K562 (cell line): ENCODE data around the gene HEMGN. TPM values are rescaled to one million over a fixed set of nuclear protein-coding genes. Genes with fewer than 3 reads are reported as not detected.

Experiments
- CBX2 ChIP-seq: fragments of 200-600 bp; sonication (generic); IDR thresholded peaks from one replicate; pipeline ENCODE4 v1.6.1; 2012; ENCODE audit warnings: mild to moderate bottlenecking, low read length, inconsistent platforms; ENCODE audit not compliant: insufficient read depth, poor library complexity, severe bottlenecking
- EGR1 ChIP-seq: fragments of 450-650 bp; conservative IDR thresholded peaks from 2 replicates; pipeline ENCODE4 v1.6.1; 2017; ENCODE audit warnings: mild to moderate bottlenecking
- ERF ChIP-seq: fragments of 450-650 bp; formaldehyde crosslinking; IDR thresholded peaks from 2 replicates; pipeline ENCODE4 v1.4.0; 2020; ENCODE audit warnings: mild to moderate bottlenecking, mixed read lengths
- ETV5 ChIP-seq: sonication (generic); formaldehyde crosslinking; IDR thresholded peaks from 2 replicates; pipeline ENCODE4 v1.4.0; 2020; ENCODE audit warnings: low read depth, mild to moderate bottlenecking, missing genetic modification reagents
- FOXA3 ChIP-seq, 2 experiments: fragments of 450-650 bp in 1 of 2; sonication (generic) in 1 of 2; formaldehyde crosslinking; IDR thresholded peaks in 1 of 2; conservative IDR thresholded peaks in 1 of 2; 2 replicates each; pipeline versions ENCODE4 v1.4.0 to v1.8.0; 2020 to 2022; ENCODE audit warnings: mild to moderate bottlenecking in 2 of 2, missing genetic modification reagents in 1 of 2
- FOXJ2 ChIP-seq: fragments of 200-800 bp; sonication (Bioruptor generic); IDR thresholded peaks from 2 replicates; pipeline ENCODE4 v1.6.1; 2016; ENCODE audit warnings: missing genetic modification characterization, missing compliant biosample characterization
- JUN ChIP-seq, 2 experiments: sonication (generic) in 1 of 2; formaldehyde crosslinking in 1 of 2; IDR thresholded peaks; 2 replicates each; pipeline versions ENCODE4 v1.6.1 to v1.8.0; 2012 to 2022; ENCODE audit warnings: borderline replicate concordance in 2 of 2, mild to moderate bottlenecking in 2 of 2, improper control_type of control experiment in 1 of 2, low read depth in 1 of 2, low read length in 1 of 2, missing genetic modification reagents in 1 of 2
- KLF13 ChIP-seq: fragments of 450-650 bp; IDR thresholded peaks from 2 replicates; pipeline ENCODE4 v1.6.1; 2016; ENCODE audit warnings: missing genetic modification characterization, low read depth, mild to moderate bottlenecking, missing compliant biosample characterization, moderate library complexity, borderline replicate concordance
- NR2C2 ChIP-seq, 2 experiments: fragments of 200-800 bp in 1 of 2; sonication (Bioruptor generic) in 1 of 2; sonication (generic) in 1 of 2; formaldehyde crosslinking in 1 of 2; IDR thresholded peaks; 2 replicates each; pipeline versions ENCODE4 v1.6.1 to v1.8.0; 2016 to 2022; ENCODE audit warnings: mild to moderate bottlenecking in 1 of 2, missing compliant biosample characterization in 1 of 2, missing genetic modification characterization in 1 of 2, missing genetic modification reagents in 1 of 2
- SREBF2 ChIP-seq: sonication (generic); formaldehyde crosslinking; IDR thresholded peaks from 2 replicates; pipeline ENCODE4 v1.4.0; 2020; ENCODE audit warnings: mild to moderate bottlenecking, missing genetic modification reagents
- SRF ChIP-seq, 2 experiments: fragments of 250-450, 450-650 bp in 1 of 2; sonication (Bioruptor Pico) in 1 of 2; sonication (generic) in 1 of 2; formaldehyde crosslinking; IDR thresholded peaks; 2 replicates each; pipeline versions ENCODE4 v1.5.0 to v1.5.1; 2020 to 2022; ENCODE audit warnings: mild to moderate bottlenecking in 1 of 2, missing genetic modification reagents in 1 of 2
- TRIM24 ChIP-seq, 2 experiments: fragments of 450-650 bp; IDR thresholded peaks; 2 replicates each; pipeline ENCODE4 v1.6.1; 2016
- ZNF274 ChIP-seq: IDR thresholded peaks from 2 replicates; pipeline ENCODE4 v1.6.1; 2011; ENCODE audit warnings: low read depth, mild to moderate bottlenecking, low read length, moderate library complexity, borderline replicate concordance
- polyA plus RNA-seq, 8 experiments: library from polyadenylated mRNA; depleted of rRNA in 4 of 8; stranded (reverse) in 5 of 8; unstranded in 3 of 8; fragments of >200 nt; fragmentation: Nextera tagmentation in 2 of 8; fragmentation: Illumina TruSeq in 1 of 8; extraction: Ambion mirVana in 2 of 8; extraction: Trizol in 1 of 8; gene quantifications; 2 replicates each; pipeline versions ENCODE4 v1.2.1 to v1.2.3, GENCODE V29; 2011 to 2014; ENCODE audit warnings: inconsistent platforms in 1 of 8, missing spikeins in 1 of 8
- total RNA-seq, 7 experiments: library from RNA; depleted of rRNA in 6 of 7; stranded (reverse); fragments of >200 nt in 6 of 7; fragmentation: Illumina TruSeq in 2 of 7; extraction: Trizol in 2 of 7; gene quantifications; 2 replicates each; pipeline versions ENCODE4 v1.2.1 to v1.2.3, GENCODE V29; 2011 to 2021; ENCODE audit warnings: low replicate concordance in 1 of 7
- TF ChIP-seq, protein P1 (sequence below): conservative IDR thresholded peaks from 2 replicates; pipeline ENCODE4 v1.6.1; 2011; ENCODE audit warnings: low read depth, mild to moderate bottlenecking, low read length; ENCODE audit not compliant: control insufficient read depth
- TF ChIP-seq, protein P2 (sequence below), 2 experiments: fragments of 450-650 bp; IDR thresholded peaks; 2 replicates each; pipeline ENCODE4 v1.6.1; 2016
- TF ChIP-seq, protein P3 (sequence below): sonication (generic); formaldehyde crosslinking; IDR thresholded peaks from 2 replicates; pipeline ENCODE4 v1.8.0; 2022; ENCODE audit warnings: mild to moderate bottlenecking, missing genetic modification reagents
- TF ChIP-seq, protein P4 (sequence below): fragments of 450-650 bp; IDR thresholded peaks from 2 replicates; pipeline ENCODE4 v1.6.1; 2016; ENCODE audit warnings: missing biosample characterization, missing genetic modification characterization
- TF ChIP-seq, protein P5 (sequence below): fragments of 200-400 bp; formaldehyde crosslinking; IDR thresholded peaks from 2 replicates; pipeline ENCODE4 v1.6.1; 2017; ENCODE audit warnings: mild to moderate bottlenecking, low read depth, low read length, moderate library complexity

Gene HEMGN
- total and polyA plus RNA-seq, 9 of the 15 experiments (the other 6 are each of a cell fraction or from before 2014, with no cell fraction given) = 56.3 to 258 (median 137) TPM

DNA sequence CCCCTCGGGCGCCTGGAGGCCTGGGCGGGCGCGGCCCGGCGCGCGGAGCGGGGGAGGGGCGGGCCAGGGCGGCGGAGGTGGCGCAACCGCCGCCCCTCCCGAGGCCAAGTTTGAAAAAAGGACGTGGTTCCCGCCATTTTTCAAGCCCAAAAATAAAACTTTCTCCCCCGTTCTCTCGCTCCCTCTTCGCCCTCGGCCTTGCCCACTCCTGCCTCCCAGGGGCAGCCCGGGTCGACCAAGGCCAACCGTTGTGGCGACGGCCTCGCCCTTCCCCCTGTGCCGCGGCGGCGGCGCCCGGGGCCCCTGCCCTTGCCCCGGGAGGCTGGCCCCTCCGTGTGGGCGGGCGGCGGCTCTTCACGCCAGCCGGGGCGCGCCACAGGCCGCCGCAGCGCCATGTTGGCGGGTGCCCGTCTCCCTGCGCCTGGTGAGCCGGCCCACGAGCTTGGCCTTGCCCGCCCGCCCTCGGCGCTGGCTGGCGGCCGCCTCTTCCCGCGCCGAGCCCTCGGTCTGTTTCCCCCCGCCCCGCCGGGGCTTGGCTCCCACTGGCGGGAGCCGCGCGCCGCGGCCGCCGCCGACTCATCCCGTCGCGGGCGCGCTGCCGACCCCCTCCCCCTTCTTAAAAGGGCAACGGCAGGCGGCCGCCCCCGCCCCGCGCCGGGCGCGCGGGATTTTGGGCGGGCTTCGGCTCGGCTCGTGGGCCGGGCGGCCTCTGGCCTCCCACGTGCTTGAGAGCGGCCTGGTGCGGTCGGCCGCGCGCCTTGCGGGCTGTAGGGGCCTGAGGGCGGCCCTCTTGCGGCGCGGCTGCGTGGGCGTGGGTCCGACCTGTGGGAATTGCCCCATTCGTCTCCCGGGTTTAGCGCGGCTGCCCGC is 46.5 kb upstream of the HEMGN start (continued):
- TF ChIP-seq, protein P1, sequence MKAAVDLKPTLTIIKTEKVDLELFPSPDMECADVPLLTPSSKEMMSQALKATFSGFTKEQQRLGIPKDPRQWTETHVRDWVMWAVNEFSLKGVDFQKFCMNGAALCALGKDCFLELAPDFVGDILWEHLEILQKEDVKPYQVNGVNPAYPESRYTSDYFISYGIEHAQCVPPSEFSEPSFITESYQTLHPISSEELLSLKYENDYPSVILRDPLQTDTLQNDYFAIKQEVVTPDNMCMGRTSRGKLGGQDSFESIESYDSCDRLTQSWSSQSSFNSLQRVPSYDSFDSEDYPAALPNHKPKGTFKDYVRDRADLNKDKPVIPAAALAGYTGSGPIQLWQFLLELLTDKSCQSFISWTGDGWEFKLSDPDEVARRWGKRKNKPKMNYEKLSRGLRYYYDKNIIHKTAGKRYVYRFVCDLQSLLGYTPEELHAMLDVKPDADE = peak; percentile 44; the same call in 1 of the 2 replicates
- TF ChIP-seq, protein P2, sequence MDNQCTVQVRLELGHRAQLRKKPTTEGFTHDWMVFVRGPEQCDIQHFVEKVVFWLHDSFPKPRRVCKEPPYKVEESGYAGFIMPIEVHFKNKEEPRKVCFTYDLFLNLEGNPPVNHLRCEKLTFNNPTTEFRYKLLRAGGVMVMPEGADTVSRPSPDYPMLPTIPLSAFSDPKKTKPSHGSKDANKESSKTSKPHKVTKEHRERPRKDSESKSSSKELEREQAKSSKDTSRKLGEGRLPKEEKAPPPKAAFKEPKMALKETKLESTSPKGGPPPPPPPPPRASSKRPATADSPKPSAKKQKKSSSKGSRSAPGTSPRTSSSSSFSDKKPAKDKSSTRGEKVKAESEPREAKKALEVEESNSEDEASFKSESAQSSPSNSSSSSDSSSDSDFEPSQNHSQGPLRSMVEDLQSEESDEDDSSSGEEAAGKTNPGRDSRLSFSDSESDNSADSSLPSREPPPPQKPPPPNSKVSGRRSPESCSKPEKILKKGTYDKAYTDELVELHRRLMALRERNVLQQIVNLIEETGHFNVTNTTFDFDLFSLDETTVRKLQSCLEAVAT (IDR thresholded peaks at IDR 0.05) = peak; percentile 39 to 54; a peak in 2 of 4 replicates
- peak; percentile 80 for TF ChIP-seq ERF (CRISPR knock-in tag)
- TF ChIP-seq ZNF274 = no peak
- peak; percentile 82 for TF ChIP-seq EGR1
- no peak for TF ChIP-seq TRIM24 (IDR thresholded peaks at IDR 0.05)
- TF ChIP-seq NR2C2 (CRISPR knock-in tag; IDR thresholded peaks at IDR 0.05) = peak; percentile 75
- TF ChIP-seq NR2C2 (tag; IDR thresholded peaks at IDR 0.05) = no peak
- TF ChIP-seq SREBF2 (CRISPR knock-in tag) = no peak
- TF ChIP-seq, protein P3, sequence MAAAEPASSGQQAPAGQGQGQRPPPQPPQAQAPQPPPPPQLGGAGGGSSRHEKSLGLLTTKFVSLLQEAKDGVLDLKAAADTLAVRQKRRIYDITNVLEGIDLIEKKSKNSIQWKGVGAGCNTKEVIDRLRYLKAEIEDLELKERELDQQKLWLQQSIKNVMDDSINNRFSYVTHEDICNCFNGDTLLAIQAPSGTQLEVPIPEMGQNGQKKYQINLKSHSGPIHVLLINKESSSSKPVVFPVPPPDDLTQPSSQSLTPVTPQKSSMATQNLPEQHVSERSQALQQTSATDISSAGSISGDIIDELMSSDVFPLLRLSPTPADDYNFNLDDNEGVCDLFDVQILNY = peak; percentile 95
- peak; percentile 58; the same call in 1 of the 2 replicates for TF ChIP-seq JUN (IDR thresholded peaks at IDR 0.05; ENCODE audit: borderline replicate concordance, low read depth, low read length)
- peak; percentile 96 for TF ChIP-seq JUN (CRISPR knock-in tag; IDR thresholded peaks at IDR 0.05; ENCODE audit: borderline replicate concordance)
- TF ChIP-seq ETV5 (CRISPR knock-in tag) = peak; percentile 48; the same call in 1 of the 2 replicates
- TF ChIP-seq, protein P4, sequence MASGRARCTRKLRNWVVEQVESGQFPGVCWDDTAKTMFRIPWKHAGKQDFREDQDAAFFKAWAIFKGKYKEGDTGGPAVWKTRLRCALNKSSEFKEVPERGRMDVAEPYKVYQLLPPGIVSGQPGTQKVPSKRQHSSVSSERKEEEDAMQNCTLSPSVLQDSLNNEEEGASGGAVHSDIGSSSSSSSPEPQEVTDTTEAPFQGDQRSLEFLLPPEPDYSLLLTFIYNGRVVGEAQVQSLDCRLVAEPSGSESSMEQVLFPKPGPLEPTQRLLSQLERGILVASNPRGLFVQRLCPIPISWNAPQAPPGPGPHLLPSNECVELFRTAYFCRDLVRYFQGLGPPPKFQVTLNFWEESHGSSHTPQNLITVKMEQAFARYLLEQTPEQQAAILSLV (tag) = no peak
- TF ChIP-seq FOXJ2 (tag) = no peak
- TF ChIP-seq, protein P5, sequence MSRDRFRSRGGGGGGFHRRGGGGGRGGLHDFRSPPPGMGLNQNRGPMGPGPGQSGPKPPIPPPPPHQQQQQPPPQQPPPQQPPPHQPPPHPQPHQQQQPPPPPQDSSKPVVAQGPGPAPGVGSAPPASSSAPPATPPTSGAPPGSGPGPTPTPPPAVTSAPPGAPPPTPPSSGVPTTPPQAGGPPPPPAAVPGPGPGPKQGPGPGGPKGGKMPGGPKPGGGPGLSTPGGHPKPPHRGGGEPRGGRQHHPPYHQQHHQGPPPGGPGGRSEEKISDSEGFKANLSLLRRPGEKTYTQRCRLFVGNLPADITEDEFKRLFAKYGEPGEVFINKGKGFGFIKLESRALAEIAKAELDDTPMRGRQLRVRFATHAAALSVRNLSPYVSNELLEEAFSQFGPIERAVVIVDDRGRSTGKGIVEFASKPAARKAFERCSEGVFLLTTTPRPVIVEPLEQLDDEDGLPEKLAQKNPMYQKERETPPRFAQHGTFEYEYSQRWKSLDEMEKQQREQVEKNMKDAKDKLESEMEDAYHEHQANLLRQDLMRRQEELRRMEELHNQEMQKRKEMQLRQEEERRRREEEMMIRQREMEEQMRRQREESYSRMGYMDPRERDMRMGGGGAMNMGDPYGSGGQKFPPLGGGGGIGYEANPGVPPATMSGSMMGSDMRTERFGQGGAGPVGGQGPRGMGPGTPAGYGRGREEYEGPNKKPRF = no peak
- TF ChIP-seq KLF13 (tag) = no peak
- TF ChIP-seq CBX2 = no peak
- TF ChIP-seq SRF (CRISPR knock-in tag; IDR thresholded peaks at IDR 0.05) = peak in 1 of 2 experiments; percentile 49; a peak in 1 of 4 replicates
- TF ChIP-seq FOXA3 (CRISPR knock-in tag; conservative IDR thresholded peaks at IDR 0.05 in 1 of 2, IDR thresholded peaks at IDR 0.05 in 1 of 2) = peak in 1 of 2 experiments; percentile 86; a peak in 2 of 4 replicates
